Measurements from ENCODE around the gene HOMER2. TPM values are rescaled to one million over a fixed set of nuclear protein-coding genes. Genes with fewer than 3 reads are reported as not detected.

Gene HOMER2
- total RNA-seq, 4 donors from 2014 or later = 30.9 to 59.0 (median 39.4) TPM

GRCh38 chr15:82931221-82931620 lies 21.3 kb downstream of the HOMER2 start:
- DNase-seq = no peak
- Histone ChIP-seq H3K4me3 (no peak overlapping the region), H3K9me3 (no peaks in the 10 kb centered on the region), H3K36me3 (no peaks in the 10 kb centered on the region), H3K4me1 (peaks cover 0 to 4% (median 0%) of the 10 kb centered on the region in 3 donors), H3K27ac (no peak overlapping the region), H3K27me3 (no peaks in the 10 kb centered on the region)
- 72 to 84% methylated on average over 3 of the region's 3 CpGs for WGBS, 2 donors
- intact Hi-C loops (cut with DNase I) = no loop called here
- TF ChIP-seq POLR2A (IDR thresholded peaks at IDR 0.05) (no peak), CTCF (IDR thresholded peaks at IDR 0.05) (no peak)

GRCh38 chr15:82930461-82930860 lies 22.1 kb downstream of the HOMER2 start:
- WGBS, 2 donors = 88 to 100% methylated on average over 1 to 2 of the region's 2 CpGs
- TF ChIP-seq POLR2A (IDR thresholded peaks at IDR 0.05) (no peak), CTCF (IDR thresholded peaks at IDR 0.05) (no peak)
- Histone ChIP-seq H3K4me1 (peaks cover 0 to 4% (median 0%) of the 10 kb centered on the region in 3 donors), H3K4me3 (no peak overlapping the region), H3K36me3 (no peaks in the 10 kb centered on the region), H3K27ac (no peak overlapping the region), H3K27me3 (no peaks in the 10 kb centered on the region), H3K9me3 (no peaks in the 10 kb centered on the region)
- intact Hi-C loops (cut with DNase I) = no loop called here
- DNase-seq = no peak

- intact Hi-C loops (cut with DNase I) = no loop called here
- 59 to 73% methylated on average over 2 of the region's 2 CpGs for WGBS, 2 donors
- no peak for TF ChIP-seq POLR2A (IDR thresholded peaks at IDR 0.05)
- no peak for TF ChIP-seq CTCF (IDR thresholded peaks at IDR 0.05)
These were observed 23.8 kb downstream of the HOMER2 start for GRCh38 chr15:82928711-82929110.

GRCh38 chr15:82923744-82924143 lies 28.8 kb downstream of the HOMER2 start:
- H3K27ac ChIP-seq = no peak overlapping the region
- H3K4me1 ChIP-seq = peaks cover 4 to 20% (median 6%) of the 10 kb centered on the region in 3 donors
- no peaks in the 10 kb centered on the region for H3K36me3 ChIP-seq
- intact Hi-C loops (cut with DNase I) = no loop called here
- H3K9me3 ChIP-seq = no peaks in the 10 kb centered on the region
- DNase-seq = no peak
- no peak overlapping the region for H3K4me3 ChIP-seq
- WGBS, 2 donors = 87 to 93% methylated on average over 6 of the region's 7 CpGs
- no peak for TF ChIP-seq CTCF (IDR thresholded peaks at IDR 0.05)
- no peak for TF ChIP-seq POLR2A (IDR thresholded peaks at IDR 0.05)
- no peaks in the 10 kb centered on the region for H3K27me3 ChIP-seq

More at GRCh38 chr15:82928711-82929110, 23.8 kb downstream of the HOMER2 start:
- H3K27ac ChIP-seq = no peak overlapping the region
- no peaks in the 10 kb centered on the region for H3K36me3 ChIP-seq
- no peak overlapping the region for H3K4me3 ChIP-seq
- no peaks in the 10 kb centered on the region for H3K9me3 ChIP-seq
- no peak for DNase-seq
- no peaks in the 10 kb centered on the region for H3K27me3 ChIP-seq
- H3K4me1 ChIP-seq = peaks cover 0 to 4% (median 0%) of the 10 kb centered on the region in 3 donors

- Histone ChIP-seq H3K36me3 (no peaks in the 10 kb centered on the region), H3K9me3 (no peaks in the 10 kb centered on the region), H3K4me1 (peaks cover 7 to 27% (median 10%) of the 10 kb centered on the region in 3 donors), H3K27me3 (no peaks in the 10 kb centered on the region), H3K27ac (no peak overlapping the region), H3K4me3 (no peak overlapping the region)
- intact Hi-C loops (cut with DNase I) = no loop called here
- DNase-seq = no peak
- WGBS, 2 donors = 86 to 93% methylated on average over 4 of the region's 4 CpGs
- TF ChIP-seq CTCF (IDR thresholded peaks at IDR 0.05) (no peak), POLR2A (IDR thresholded peaks at IDR 0.05) (no peak)
These were observed 29.8 kb downstream of the HOMER2 start for GRCh38 chr15:82922737-82923136.

Measured in esophagus squamous epithelium (tissue), 5 donors.